Measurements from ENCODE around the gene ZNF630. TPM values are rescaled to one million over a fixed set of nuclear protein-coding genes. Genes with fewer than 3 reads are reported as not detected.

The ZNF630 gene
- total and polyA plus RNA-seq, 10 of the 15 experiments (the other 5 are each of a cell fraction or from before 2014, with no cell fraction given) = 0.96 to 1.9 (median 1.2) TPM

- H3K4me2 ChIP-seq (ENCODE audit: control insufficient read depth, insufficient read depth) = no peak overlapping the region
- H3K9ac ChIP-seq (ENCODE audit: control insufficient read depth, insufficient read depth, low read length) = no peak overlapping the region
- no peaks in the 10 kb centered on the region for H3K36me3 ChIP-seq (ENCODE audit: control insufficient read depth in 2 of 2, insufficient read depth in 2 of 2, low read length in 1 of 2)
- ATAC-seq = no peak
- RAD21 ChIA-PET (ENCODE audit: unreplicated experiment) = no interaction called here
- POLR2A ChIA-PET = no interaction called here
- H2AFZ ChIP-seq (ENCODE audit: control insufficient read depth, low read depth, low read length) = no peak overlapping the region
- BruUV-seq (replicated peaks) = no TSS peak
- no peaks in the 10 kb centered on the region for H3K4me1 ChIP-seq (ENCODE audit: control insufficient read depth, insufficient read depth, low read length)
- H3K9me3 ChIP-seq (replicated peaks; ENCODE audit: control insufficient read depth, insufficient read depth, low read length) = no peaks in the 10 kb centered on the region
- CTCF ChIA-PET = interaction anchor here (1.8 kb wide), 1 partner anchor 15 kb away, joined by 5 read pairs; no protein-coding TSS in a partner anchor
- WGBS (ENCODE audit: insufficient coverage, insufficient replicate concordance, low lambda C conversion rate, missing lambda C conversion rate) = 16% methylated on average over 4 of the region's 4 CpGs
- in situ Hi-C loops (cut with MboI) (no loop called here), intact Hi-C loops (cut with micrococcal nuclease; ENCODE audit: unreplicated experiment) (no loop called here)
- no peaks in the 10 kb centered on the region for H4K20me1 ChIP-seq (ENCODE audit: control insufficient read depth, insufficient read depth)
- H3K79me2 ChIP-seq (ENCODE audit: control insufficient read depth, insufficient read depth, low read length) = no peaks in the 10 kb centered on the region
- H3K27ac ChIP-seq (ENCODE audit: control insufficient read depth, insufficient read depth) = no peak overlapping the region
- DNase-seq (ENCODE audit: low read depth, low spot score) = no peak
- no peak for FAIRE-seq
- H3K4me3 ChIP-seq = no peak overlapping the region
- no peaks in the 10 kb centered on the region for H3K27me3 ChIP-seq (replicated peaks in 1 of 2; ENCODE audit: control insufficient read depth in 2 of 2, insufficient read depth in 2 of 2, low read length in 1 of 2)
- SMC1A ChIA-PET (ENCODE audit: uncharacterized antibody, unreplicated experiment) = no interaction called here
- TF ChIP-seq ZZZ3 (IDR thresholded peaks at IDR 0.05; ENCODE audit: control insufficient read depth, insufficient read length, low read depth) (no peak), SUZ12 (IDR thresholded peaks at IDR 0.05; ENCODE audit: unreplicated experiment) (no peak), GATAD2B (conservative IDR thresholded peaks at IDR 0.05; ENCODE audit: low read depth) (no peak), ESRRA (IDR thresholded peaks at IDR 0.05; ENCODE audit: low read length) (no peak), CBFB (IDR thresholded peaks at IDR 0.05; ENCODE audit: low read depth) (no peak), SMARCA5 (IDR thresholded peaks at IDR 0.05) (no peak), ATF7 (IDR thresholded peaks at IDR 0.05; ENCODE audit: low read depth) (no peak), USF1 (IDR thresholded peaks at IDR 0.05; ENCODE audit: borderline replicate concordance, extremely low read length, insufficient read depth, low read depth, low read length) (no peak), LARP7 (IDR thresholded peaks at IDR 0.05) (no peak), FOXM1 (IDR thresholded peaks at IDR 0.05; ENCODE audit: low read depth, low read length) (no peak), CHD2 (IDR thresholded peaks at IDR 0.05; ENCODE audit: borderline replicate concordance, low read depth, low read length) (no peak), HDAC6 (IDR thresholded peaks at IDR 0.05; ENCODE audit: unreplicated experiment) (no peak), NR2F1 (conservative IDR thresholded peaks at IDR 0.05) (no peak), ZBTB4 (CRISPR knock-in tag; IDR thresholded peaks at IDR 0.05) (no peak)
- TF ChIP-seq, protein P1, sequence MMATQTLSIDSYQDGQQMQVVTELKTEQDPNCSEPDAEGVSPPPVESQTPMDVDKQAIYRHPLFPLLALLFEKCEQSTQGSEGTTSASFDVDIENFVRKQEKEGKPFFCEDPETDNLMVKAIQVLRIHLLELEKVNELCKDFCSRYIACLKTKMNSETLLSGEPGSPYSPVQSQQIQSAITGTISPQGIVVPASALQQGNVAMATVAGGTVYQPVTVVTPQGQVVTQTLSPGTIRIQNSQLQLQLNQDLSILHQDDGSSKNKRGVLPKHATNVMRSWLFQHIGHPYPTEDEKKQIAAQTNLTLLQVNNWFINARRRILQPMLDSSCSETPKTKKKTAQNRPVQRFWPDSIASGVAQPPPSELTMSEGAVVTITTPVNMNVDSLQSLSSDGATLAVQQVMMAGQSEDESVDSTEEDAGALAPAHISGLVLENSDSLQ (IDR thresholded peaks at IDR 0.05) = no peak
- TF ChIP-seq, protein P2, sequence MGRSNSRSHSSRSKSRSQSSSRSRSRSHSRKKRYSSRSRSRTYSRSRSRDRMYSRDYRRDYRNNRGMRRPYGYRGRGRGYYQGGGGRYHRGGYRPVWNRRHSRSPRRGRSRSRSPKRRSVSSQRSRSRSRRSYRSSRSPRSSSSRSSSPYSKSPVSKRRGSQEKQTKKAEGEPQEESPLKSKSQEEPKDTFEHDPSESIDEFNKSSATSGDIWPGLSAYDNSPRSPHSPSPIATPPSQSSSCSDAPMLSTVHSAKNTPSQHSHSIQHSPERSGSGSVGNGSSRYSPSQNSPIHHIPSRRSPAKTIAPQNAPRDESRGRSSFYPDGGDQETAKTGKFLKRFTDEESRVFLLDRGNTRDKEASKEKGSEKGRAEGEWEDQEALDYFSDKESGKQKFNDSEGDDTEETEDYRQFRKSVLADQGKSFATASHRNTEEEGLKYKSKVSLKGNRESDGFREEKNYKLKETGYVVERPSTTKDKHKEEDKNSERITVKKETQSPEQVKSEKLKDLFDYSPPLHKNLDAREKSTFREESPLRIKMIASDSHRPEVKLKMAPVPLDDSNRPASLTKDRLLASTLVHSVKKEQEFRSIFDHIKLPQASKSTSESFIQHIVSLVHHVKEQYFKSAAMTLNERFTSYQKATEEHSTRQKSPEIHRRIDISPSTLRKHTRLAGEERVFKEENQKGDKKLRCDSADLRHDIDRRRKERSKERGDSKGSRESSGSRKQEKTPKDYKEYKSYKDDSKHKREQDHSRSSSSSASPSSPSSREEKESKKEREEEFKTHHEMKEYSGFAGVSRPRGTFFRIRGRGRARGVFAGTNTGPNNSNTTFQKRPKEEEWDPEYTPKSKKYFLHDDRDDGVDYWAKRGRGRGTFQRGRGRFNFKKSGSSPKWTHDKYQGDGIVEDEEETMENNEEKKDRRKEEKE (IDR thresholded peaks at IDR 0.05) = no peak
- TF ChIP-seq, protein P3, sequence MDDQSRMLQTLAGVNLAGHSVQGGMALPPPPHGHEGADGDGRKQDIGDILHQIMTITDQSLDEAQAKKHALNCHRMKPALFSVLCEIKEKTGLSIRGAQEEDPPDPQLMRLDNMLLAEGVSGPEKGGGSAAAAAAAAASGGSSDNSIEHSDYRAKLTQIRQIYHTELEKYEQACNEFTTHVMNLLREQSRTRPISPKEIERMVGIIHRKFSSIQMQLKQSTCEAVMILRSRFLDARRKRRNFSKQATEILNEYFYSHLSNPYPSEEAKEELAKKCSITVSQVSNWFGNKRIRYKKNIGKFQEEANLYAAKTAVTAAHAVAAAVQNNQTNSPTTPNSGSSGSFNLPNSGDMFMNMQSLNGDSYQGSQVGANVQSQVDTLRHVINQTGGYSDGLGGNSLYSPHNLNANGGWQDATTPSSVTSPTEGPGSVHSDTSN (IDR thresholded peaks at IDR 0.05; ENCODE audit: insufficient replicate concordance, low read depth, low read length) = no peak
These were observed 28.4 kb downstream of the ZNF630 start for GRCh38 chrX:48043056-48043455.
